Endothelial cell of umbilical vein (primary cell): ENCODE measurements around the gene CNEP1R1. TPM values are rescaled to one million over a fixed set of nuclear protein-coding genes. Genes with fewer than 3 reads are reported as not detected.

Experiments
- BruUV-seq: library from RNA; stranded (reverse); fragments of 400-500 nt; replicated peaks from 2 replicates; lab custom pipeline; 2021; lab: Mats Ljungman, UMichigan
- CTCF ChIA-PET: fragments of 300-600, 350-600 bp; sonication (Branson Sonifier 250); formaldehyde crosslinking; loops from one replicate; lab custom pipeline; 2021; ENCODE audit warnings: antibody characterized with exemption, inconsistent platforms; lab: Charles Lee
- POLR2A ChIA-PET: fragments of 300-600, 350-600 bp; sonication (Branson Sonifier 250); formaldehyde crosslinking; loops from one replicate; lab custom pipeline; 2021; ENCODE audit warnings: antibody characterized with exemption, inconsistent platforms; lab: Charles Lee
- DNase-seq: peaks from one replicate; pipeline ENCODE4 v3.0.0-alpha.2; 2011; ENCODE audit warnings: low read depth, low spot score
- FAIRE-seq: peaks from 2 replicates; lab custom pipeline; 2011; peaks lifted over from hg19 to GRCh38; lab: Jason Lieb, UNC
- H2AFZ ChIP-seq: 2 replicates; pipeline ENCODE4 v1.6.0; 2012; ENCODE audit warnings: low read depth, low read length, control low read depth, inconsistent platforms
- H3K27ac ChIP-seq: 2 replicates; pipeline ENCODE4 v1.5.1; 2011; ENCODE audit warnings: low read depth, mild to moderate bottlenecking, control low read depth, low read length, moderate library complexity; ENCODE audit not compliant: insufficient read depth
- H3K27me3 ChIP-seq, 2 experiments: 2 replicates each; pipeline versions ENCODE4 v1.6.0 to v1.6.1; 2011; ENCODE audit warnings: low read length in 2 of 2, mixed read lengths in 1 of 2; ENCODE audit not compliant: control insufficient read depth in 2 of 2, insufficient read depth in 2 of 2
- H3K36me3 ChIP-seq, 2 experiments: 2 replicates in 1 of 2; 3 replicates in 1 of 2; pipeline ENCODE4 v1.5.1; 2011; ENCODE audit warnings: low read length in 2 of 2, mild to moderate bottlenecking in 1 of 2, moderate library complexity in 1 of 2; ENCODE audit not compliant: control insufficient read depth in 2 of 2, insufficient read depth in 2 of 2; ENCODE audit errors: extremely low read depth in 1 of 2
- H3K4me1 ChIP-seq: 3 replicates; pipeline ENCODE4 v1.5.1; 2011; ENCODE audit warnings: mild to moderate bottlenecking, low read length; ENCODE audit not compliant: control insufficient read depth, insufficient read depth; ENCODE audit errors: extremely low read depth
- H3K4me2 ChIP-seq: 2 replicates; pipeline ENCODE4 v1.6.1; 2011; ENCODE audit warnings: low read length, control low read depth, mixed read lengths; ENCODE audit not compliant: insufficient read depth
- H3K4me3 ChIP-seq, 3 experiments: fragments of 200-600 bp in 1 of 3; sonication (generic), shearing (Covaris generic) in 1 of 3; replicated peaks in 1 of 3; 2 replicates each; pipeline ENCODE4 v1.5.1; 2011 to 2016; ENCODE audit warnings: control low read depth in 3 of 3, low read length in 3 of 3, mild to moderate bottlenecking in 2 of 3, inconsistent platforms in 1 of 3, low read depth in 1 of 3, moderate library complexity in 1 of 3; ENCODE audit not compliant: insufficient read depth in 1 of 3
- H3K79me2 ChIP-seq: 2 replicates; pipeline ENCODE4 v1.6.0; 2012; ENCODE audit warnings: low read length, inconsistent platforms; ENCODE audit not compliant: control insufficient read depth, insufficient read depth
- H3K9ac ChIP-seq: replicated peaks from 2 replicates; pipeline ENCODE3; 2011; ENCODE audit warnings: low read length, control low read depth; ENCODE audit not compliant: insufficient read depth; ENCODE audit errors: extremely low read depth
- H3K9me1 ChIP-seq: replicated peaks from 3 replicates; pipeline ENCODE4 v1.6.0; 2011; ENCODE audit warnings: mild to moderate bottlenecking, low read length; ENCODE audit not compliant: control insufficient read depth, insufficient read depth; ENCODE audit errors: extremely low read depth
- H3K9me3 ChIP-seq: replicated peaks from 2 replicates; pipeline ENCODE4 v1.5.1; 2012; ENCODE audit warnings: low read length, inconsistent platforms; ENCODE audit not compliant: control insufficient read depth, insufficient read depth
- H4K20me1 ChIP-seq: replicated peaks from 2 replicates; pipeline ENCODE3; 2011; ENCODE audit warnings: mild to moderate bottlenecking, low read length; ENCODE audit not compliant: control insufficient read depth, insufficient read depth; ENCODE audit errors: extremely low read depth
- CTCF ChIP-seq, 2 donors: IDR thresholded peaks; 1 replicate in 1 of 2; 2 replicates in 1 of 2; pipeline ENCODE4 v1.5.1; 2011; ENCODE audit warnings: low read length in 2 of 2, mild to moderate bottlenecking in 2 of 2, moderate library complexity in 2 of 2, control low read depth in 1 of 2, inconsistent platforms in 1 of 2, low read depth in 1 of 2; ENCODE audit not compliant: insufficient read depth in 1 of 2; ENCODE audit errors: extremely low read depth in 1 of 2
- EZH2 ChIP-seq: IDR thresholded peaks from 2 replicates; pipeline ENCODE4 v1.6.1; 2012; ENCODE audit warnings: borderline replicate concordance, low read depth, mild to moderate bottlenecking, moderate library complexity, low read length, inconsistent platforms; ENCODE audit not compliant: severe bottlenecking
- FOS ChIP-seq: IDR thresholded peaks from 2 replicates; pipeline ENCODE4 v1.6.1; 2011; ENCODE audit warnings: mild to moderate bottlenecking, low read length, moderate library complexity, borderline replicate concordance; ENCODE audit not compliant: insufficient read depth
- GATA2 ChIP-seq: IDR thresholded peaks from 2 replicates; pipeline ENCODE4 v1.7.0; 2011; ENCODE audit warnings: low read depth, mild to moderate bottlenecking, moderate library complexity, mixed read lengths, low read length; ENCODE audit not compliant: insufficient read length, insufficient read depth
- JUN ChIP-seq: IDR thresholded peaks from 2 replicates; pipeline ENCODE4 v1.6.1; 2011; ENCODE audit warnings: borderline replicate concordance, low read depth; ENCODE audit not compliant: insufficient read length, insufficient read depth
- MAX ChIP-seq: IDR thresholded peaks from 2 replicates; pipeline ENCODE4 v1.6.1; 2011; ENCODE audit not compliant: insufficient read depth, insufficient read length
- MYC ChIP-seq: IDR thresholded peaks from one replicate; pipeline ENCODE4 v1.6.1; 2011; ENCODE audit warnings: mild to moderate bottlenecking, low read depth, low read length
- POLR2A ChIP-seq: IDR thresholded peaks from 2 replicates; pipeline ENCODE4 v1.6.1; 2012; ENCODE audit warnings: low read depth, mild to moderate bottlenecking, control low read depth, low read length
- POLR2AphosphoS5 ChIP-seq: IDR thresholded peaks from 2 replicates; pipeline ENCODE4 v1.6.1; 2012; ENCODE audit warnings: low read depth, mild to moderate bottlenecking, control low read depth, low read length, moderate library complexity; ENCODE audit not compliant: insufficient read depth
- dilution Hi-C: fragments of 300-500 bp; cut with MboI; formaldehyde crosslinking; loops from one replicate; pipeline ENCODE4 v1.15.0; 2019; ENCODE audit warnings: low sequenced_read_pairs; ENCODE audit not compliant: extremely low pct_ligation_motif_present
- intact Hi-C: fragments of 100-400 bp; cut with micrococcal nuclease; formaldehyde crosslinking; loops from one replicate; pipeline ENCODE4 v1.10.0; 2022
- polyA plus RNA-seq, 4 experiments: library from polyadenylated mRNA; depleted of rRNA in 3 of 4; stranded (reverse) in 3 of 4; unstranded in 1 of 4; fragments of >200 nt; gene quantifications; 2 replicates each; pipeline versions ENCODE4 v1.2.1 to v1.2.3, GENCODE V29; 2011 to 2012; ENCODE audit warnings: missing spikeins in 1 of 4
- total RNA-seq: library from RNA; stranded (reverse); gene quantifications from 2 replicates; pipeline ENCODE4 v1.2.3, GENCODE V29; 2021

CNEP1R1 gene
- total and polyA plus RNA-seq, 2 donors (not counting 3 experiments of a cell fraction or from before 2014, with no cell fraction given), result 15.3 to 23.2 TPM

GRCh38 chr16:50050802-50051201, 25.8 kb downstream of the CNEP1R1 start:
- peaks cover 0 to 2% of the 10 kb centered on the region in 2 experiments for H3K27me3 ChIP-seq
- H4K20me1 ChIP-seq, result no peaks in the 10 kb centered on the region
- DNase-seq, result no peak
- no TSS peak for BruUV-seq
- POLR2A ChIA-PET, result no interaction called here
- no peak for FAIRE-seq
- H3K4me2 ChIP-seq, result no peak overlapping the region
- TF ChIP-seq MAX (no peak), POLR2AphosphoS5 (no peak), FOS (no peak), GATA2 (no peak), JUN (no peak), EZH2 (no peak), CTCF (IDR thresholded peaks at IDR 0.05; ENCODE audit: extremely low read depth in 1 of 2, insufficient read depth in 1 of 2, low read depth in 1 of 2, low read length in 2 of 2) (no peak), MYC (no peak), POLR2A (no peak)
- H3K9me1 ChIP-seq, result no peaks in the 10 kb centered on the region
- no peaks in the 10 kb centered on the region for H3K79me2 ChIP-seq
- H3K9ac ChIP-seq, result no peak overlapping the region
- dilution Hi-C loops (no loop called here), intact Hi-C loops (no loop called here)
- no peak overlapping the region for H2AFZ ChIP-seq
- no peaks in the 10 kb centered on the region for H3K9me3 ChIP-seq
- no peak overlapping the region for H3K4me3 ChIP-seq
- no peak overlapping the region for H3K27ac ChIP-seq
- H3K36me3 ChIP-seq, result no peaks in the 10 kb centered on the region
- CTCF ChIA-PET, result no interaction called here
- no peaks in the 10 kb centered on the region for H3K4me1 ChIP-seq
